D341Med (cell line): ENCODE measurements around the gene CFHR4.
A peak's percentile ranks its signal among the peaks of the same experiment; 100 is the strongest.
"Not testable (repeated sequence)": the region's sequence is repeated elsewhere in the genome, so short reads cannot be mapped to it uniquely, and the experiment has no call there.

ENCODE experiments used
- DNase-seq: peaks from one replicate; pipeline ENCODE4 v3.0.0; 2012; ENCODE audit warnings: low spot score

Gene CFHR4

DNA sequence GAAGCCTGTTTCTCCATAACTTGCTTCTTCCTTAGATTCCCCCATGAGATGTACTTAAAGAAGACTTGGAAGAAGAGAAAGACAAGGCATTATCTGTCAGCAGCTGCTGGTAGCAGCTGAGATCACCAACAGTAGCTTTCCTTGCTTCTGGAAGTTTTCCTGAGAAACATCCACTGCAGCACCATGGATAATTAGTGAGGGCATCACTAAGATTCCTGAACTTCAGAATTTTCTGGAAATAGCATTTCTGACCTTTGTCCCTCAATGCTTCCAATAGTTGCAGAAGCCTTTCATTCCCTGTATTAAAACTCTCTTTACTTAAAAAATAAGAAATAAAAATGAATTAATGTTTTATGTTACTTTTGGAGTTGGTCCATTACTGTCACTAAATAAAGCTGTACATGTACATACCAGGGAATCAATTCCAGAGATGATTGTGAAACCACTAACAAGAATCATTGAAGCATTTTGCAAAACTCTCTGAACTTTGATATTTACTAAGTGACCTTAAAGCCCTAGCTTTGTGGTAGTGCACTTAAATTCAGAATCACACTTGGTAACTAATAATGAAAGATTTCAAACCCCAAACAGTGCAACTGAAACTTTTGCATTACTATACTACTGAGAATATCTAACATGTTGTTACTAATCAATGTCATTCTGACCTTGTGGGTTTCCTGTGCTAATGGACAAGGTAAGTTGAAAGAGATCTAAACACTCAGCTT, at the start of gene CFHR4:
TSS of gene CFHR4 (plus strand) at position 538 of the 725 bp plus-strand sequence. CDS start at position 637, 99 bp downstream.
- DNase-seq = no peak

DNA sequence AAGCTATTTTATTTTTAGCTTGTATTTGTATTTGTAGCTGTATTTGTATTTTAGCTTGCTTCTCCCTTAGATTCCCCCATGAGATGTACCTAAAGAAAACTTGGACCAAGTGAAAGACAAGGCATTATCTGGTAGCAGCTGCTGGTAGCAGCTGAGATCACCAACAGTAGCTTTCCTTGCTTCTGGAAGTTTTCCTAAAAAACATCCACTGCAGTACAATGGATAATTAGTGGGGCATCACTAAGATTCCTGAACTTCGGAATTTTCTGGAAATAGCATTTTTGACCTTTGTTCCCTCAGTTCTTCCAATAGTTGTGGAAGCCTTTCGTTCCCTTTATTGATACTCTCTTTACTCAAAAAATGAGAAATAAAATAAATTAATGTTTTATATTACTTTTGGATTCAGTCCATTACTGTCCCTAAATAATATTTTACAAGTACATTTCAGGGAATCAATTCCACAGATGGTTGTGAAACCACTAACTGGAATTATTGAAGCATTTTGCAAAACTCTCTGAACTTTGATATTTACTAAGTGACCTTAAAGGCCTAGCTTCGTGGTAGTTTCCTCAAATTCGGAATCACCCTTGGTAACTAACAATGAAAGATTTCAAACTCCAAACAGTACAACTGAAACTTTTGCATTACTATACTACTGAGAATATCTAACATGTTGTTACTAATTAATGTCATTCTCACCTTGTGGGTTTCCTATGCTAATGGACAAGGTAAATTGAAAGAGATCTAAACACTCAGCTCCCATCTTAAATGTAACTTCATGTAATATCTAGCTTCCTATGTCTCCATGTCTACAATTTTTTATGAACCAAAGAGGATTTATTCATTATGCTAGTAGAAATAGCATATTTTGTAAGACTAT, 38.0 kb upstream of the CFHR4 start:
- DNase-seq = not testable (repeated sequence)

DNA sequence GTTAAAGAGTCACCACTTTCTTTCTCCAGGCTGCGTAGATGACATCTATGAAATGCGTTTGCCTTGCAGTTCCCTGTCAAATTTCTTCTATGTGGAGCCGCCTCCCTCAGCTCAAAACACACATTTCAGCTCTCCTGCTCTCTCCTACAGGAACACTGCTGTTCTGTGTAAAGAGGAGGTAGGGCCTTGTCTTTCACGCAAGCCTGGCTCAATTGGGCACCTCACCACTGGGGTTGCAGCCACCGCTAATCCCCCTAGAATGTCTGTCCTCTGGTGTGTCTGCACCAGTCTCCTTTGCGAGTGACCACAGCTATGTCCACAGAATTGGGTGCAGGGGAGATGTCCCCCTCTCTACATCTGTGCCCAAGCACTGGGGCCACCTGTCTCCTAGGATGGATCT, 31.8 kb upstream of the CFHR4 start:
- no peak for DNase-seq

DNA sequence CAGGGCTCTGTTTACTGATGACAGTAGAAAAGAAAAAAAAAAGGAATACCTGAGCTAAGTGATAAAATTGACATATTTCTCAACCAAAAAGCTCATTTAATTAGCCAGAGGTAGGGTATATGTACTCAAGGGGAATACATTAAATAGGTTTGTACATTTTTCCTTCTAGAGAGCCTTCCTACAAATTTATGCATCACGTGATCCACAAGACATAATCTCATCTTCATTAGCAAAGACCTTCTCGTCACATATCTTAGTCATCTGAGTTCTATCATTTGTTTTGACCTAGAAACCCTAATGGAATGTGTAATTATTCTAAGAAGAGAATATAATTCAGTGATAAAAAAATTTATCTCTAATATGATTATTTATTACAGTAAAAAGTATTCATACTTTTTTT, 30.7 kb upstream of the CFHR4 start:
- DNase-seq = no peak

DNA sequence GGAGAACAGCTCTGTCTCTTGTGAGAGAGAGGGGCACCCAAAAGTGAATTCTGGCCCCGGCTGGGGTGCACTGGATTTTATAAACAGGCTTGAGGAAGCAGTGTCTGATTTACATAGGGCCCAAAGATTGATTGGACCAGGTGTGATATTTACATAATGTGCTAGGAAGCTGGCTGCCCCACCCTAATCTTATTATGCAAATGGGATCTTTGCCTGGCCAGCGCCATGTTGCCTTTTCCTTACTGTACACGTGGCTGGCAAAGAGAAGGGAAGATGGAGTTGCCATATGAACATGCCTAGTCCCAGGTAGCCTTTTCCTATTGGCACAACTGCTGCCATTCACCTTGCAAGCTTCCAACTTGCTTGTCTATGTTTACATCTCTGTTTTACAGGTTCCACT, 29.0 kb upstream of the CFHR4 start:
- DNase-seq = no peak

DNA sequence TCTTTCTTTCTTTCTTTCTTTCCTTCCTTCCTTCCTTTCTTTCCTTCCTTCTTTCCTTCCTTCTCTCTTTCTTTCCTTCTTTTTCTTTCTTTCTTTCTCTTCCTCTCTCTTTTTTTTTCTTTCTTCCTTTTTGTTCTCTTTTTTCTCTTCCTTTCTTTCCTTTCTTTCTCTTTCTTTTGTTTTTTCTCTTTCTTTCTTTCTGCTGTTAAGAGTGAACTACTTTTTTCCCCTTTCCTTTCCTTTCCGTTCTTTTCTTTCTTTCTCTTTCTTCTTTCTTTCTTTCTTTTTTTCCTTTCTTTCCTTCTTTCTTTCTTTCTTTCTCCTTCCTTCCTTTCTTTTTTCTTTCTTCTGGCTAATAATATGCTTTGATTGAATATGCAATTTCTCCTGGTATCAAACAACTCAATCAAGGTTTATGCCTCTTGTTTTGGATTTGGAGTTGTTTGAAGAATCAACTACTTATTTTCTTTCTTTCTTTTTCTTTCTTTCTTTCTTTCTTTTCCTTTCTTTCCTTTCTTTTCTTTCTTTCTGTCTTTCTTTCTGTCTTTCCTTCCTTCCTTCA, 27.4 kb upstream of the CFHR4 start:
- DNase-seq = no peak

DNA sequence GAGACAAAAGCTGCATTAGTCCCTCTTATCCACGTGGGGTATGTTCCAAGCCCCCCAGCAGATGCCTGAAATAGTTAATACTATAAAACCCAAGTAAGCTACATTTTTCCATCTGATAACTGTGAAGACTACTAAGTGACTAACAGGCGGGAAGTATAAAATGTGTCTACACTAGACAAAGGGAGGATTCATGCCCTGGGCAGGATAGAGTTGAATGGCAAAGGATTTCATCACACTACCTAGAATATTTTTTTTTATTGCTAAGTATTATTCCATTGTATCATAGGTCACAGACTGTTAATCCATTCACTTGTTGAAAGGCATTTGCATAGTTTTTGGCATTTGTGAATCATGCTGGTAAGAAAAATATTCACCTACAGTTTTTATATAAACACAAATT, 26.4 kb upstream of the CFHR4 start:
- DNase-seq = no peak

DNA sequence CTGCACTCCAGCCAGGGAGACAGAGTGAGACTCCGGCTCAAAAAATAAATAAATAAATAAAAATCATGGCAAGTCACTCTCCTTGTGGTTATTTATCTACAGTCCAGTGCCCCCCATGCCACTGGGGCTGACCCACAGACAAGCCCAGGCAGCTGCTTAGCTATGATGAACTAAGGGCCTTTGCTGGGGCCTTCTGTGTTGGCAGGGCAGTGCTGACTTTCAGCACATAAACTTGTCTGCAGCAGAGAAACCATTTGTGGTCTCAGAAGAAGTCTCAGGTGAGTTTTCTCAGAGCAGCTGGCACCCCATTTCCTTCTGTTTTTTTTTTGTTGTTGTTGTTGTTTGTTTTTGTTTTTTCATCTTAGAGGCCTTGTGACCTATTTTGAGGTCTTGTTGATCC, 20.9 kb upstream of the CFHR4 start:
- DNase-seq = no peak

DNA sequence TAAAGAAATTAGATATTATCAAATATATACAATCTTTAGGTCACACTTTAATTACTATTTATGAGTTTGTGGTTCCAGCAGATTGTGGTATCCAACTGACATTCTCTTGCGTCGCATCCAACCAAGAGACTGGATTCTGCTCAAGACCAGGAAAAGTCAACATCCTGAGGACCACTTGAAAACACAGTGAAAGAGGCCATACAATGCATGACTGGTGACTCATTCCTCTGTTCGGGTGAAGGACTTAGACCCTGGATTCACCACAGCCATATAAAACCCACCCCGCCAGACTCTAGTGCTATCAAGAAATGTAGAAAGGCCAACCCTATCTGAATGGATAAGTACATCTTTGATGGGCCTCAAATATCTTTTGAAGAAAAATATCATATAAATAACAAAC, 14.5 kb upstream of the CFHR4 start:
- DNase-seq = no peak

DNA sequence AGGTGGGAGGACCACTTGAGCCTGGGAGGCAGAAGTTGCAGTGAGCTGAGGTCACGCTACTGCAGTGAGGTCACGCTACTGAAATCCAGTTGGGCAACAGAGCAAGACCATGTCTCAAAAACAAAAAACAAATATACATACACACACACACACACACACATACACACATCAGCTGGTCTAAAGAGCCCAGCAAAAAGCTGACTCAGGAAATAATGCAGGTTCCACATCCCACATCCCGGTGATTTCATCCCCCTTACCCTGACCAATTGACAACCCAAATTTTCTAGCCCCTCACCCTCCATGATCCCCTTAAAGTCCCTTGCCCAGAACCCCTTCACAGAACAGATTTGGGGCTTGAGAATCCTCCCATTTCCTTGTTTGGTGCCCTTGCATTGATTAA, 11.9 kb upstream of the CFHR4 start:
- DNase-seq = no peak

DNA sequence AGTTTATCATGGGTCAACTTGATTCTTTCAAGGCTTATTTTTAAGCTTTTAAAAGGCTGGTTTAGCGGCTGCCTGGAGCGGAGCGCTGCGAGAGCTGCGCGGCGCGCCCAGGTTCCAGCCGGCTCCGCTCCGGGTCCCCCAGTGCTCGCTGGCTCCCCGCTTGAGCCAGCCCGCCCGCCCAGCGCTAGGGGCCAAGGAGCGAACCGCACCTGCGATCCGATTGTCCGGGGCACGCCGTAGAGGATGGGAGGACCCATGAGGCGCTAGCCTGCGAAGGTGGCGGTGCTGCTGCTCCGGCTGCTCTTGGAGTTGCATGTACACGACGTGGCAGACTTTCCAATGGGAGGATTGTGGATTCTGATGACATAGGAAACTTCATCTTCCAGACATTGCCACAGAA, 9.9 kb upstream of the CFHR4 start:
- peak; percentile 29 for DNase-seq

DNA sequence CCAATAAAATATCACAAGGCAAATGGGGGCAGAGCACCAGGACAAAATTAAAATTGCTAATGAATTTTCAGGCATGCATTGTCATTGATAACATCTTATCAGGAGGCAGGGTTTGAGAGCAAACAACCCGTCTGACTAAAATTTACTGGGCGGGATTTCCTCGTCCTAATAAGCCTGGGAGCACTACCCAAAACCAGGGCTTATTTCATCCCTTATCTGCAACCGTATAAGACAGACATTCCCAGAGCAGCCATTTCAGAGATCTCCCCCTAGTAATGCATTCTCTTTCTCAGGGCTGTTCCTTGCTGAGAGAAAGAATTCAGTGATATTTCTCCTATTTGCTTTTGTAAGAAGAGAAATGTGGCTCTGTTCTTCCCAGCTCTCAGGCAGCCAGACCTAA, 1.3 kb upstream of the CFHR4 start:
- not testable (repeated sequence) for DNase-seq

DNA sequence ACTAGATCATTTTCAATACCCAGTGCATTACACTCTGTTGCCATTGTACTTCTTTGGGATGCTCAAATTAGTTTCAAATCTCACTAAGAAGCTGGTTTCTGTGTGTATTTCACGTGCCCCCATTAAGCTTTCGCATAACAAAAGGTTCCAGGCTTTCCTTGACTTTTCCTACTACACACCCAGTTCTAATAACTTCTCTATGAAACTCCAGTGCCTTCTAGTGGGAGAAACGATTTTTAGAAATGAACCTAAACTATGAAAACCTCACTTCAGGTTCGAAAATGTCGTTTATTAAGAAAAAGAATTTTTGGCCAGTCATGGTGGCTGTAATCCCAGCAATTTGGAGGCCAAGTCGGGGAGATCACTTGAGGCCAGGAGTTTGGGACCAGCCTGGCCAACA, 2.8 kb downstream of the CFHR4 start:
- DNase-seq = no peak

DNA sequence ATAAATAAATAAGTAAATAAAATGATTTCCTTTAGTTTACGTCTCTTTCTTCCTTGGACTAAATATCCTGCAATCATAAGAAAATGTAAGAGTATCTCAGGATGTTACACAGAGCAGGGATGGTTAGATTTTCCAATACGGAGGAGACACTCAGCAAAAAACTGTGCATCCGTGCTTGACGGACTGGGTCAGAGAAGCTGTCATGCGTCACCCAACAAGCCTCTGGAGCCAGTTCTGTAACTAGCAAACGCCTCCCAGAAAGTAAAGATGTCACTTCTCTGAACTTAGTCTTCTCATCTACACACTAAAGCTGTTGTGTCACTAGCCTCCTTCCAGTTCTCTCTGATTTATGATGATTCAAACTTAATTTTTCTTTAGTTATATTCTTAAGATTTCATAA, 3.4 kb downstream of the CFHR4 start:
- DNase-seq = no peak

DNA sequence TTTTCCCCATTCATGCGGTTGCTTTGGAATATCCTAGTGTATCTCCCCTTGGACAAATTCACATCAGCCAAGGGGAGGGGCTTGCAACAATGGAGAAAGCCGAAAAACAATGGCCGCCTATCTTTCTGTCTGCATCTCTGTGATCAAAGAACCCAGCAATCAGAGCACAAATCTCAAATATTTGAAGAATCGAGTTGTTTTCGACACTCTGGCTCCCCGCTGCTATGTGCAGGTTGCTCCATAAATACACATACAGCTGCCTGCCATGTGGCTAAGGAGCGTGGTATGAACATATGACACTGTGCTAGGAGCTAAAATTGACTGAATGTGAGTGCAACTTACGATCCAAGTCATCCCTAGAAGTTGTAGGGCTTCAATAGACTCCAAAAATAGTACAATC, 8.5 kb downstream of the CFHR4 start:
- DNase-seq = no peak

DNA sequence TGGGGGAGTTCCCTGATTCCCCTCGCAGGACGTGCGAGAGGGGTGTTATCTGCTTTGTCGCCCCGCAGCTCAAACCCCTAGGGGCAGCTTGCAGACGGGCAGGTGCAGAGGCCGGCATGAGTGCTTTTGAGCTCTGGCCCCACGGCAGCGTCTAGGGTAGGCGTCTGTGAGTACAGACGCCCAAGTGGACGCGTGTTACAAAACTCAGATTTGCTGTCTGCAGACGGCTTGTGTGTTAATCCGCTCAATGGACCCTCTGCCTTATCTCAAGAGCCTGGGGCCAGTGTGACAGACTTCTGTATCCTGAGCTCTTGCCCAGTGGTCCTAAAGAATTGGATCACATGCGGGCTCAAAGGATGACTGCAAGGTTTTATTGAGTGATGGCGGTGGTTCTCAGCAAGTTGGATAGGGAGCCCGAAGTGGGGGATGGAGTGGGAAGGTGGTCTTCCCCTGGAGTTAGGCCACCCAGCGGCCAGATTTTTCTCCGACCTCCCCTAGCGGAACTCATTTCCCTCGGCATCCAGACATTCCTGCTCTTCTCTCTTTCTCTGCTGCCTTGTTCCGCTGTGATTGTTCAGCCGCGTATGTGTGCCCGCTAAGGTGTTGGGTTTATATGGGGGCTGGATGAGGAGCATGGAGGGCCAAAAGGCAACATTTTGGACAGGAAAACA, 9.4 kb downstream of the CFHR4 start:
- no peak for DNase-seq

DNA sequence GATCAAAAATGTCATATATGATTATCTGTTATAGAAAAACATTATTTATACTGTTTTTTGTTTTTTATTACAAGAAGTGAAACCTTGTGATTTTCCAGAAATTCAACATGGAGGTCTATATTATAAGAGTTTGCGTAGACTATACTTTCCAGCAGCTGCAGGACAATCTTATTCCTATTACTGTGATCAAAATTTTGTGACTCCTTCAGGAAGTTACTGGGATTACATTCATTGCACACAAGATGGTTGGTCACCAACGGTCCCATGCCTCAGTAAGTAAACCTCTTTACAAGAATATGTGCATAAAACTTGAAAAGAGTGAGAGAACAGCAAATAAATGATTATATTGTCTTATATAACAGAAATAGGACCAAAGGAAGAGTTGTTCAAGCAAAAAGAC, 14.5 kb downstream of the CFHR4 start:
- no peak for DNase-seq

DNA sequence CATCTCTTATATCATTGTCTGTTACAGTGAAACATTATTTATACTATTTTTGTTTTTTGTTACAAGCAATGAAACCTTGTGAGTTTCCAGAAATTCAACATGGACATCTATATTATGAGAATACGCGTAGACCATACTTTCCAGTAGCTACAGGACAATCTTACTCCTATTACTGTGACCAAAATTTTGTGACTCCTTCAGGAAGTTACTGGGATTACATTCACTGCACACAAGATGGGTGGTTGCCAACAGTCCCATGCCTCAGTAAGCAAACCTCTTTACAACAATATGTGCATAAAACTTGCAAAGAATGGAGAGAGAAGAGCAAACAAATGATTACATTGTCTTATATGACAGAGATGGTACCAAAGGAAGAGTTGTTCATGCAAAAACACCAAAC, 22.4 kb downstream of the CFHR4 start:
- no peak for DNase-seq

DNA sequence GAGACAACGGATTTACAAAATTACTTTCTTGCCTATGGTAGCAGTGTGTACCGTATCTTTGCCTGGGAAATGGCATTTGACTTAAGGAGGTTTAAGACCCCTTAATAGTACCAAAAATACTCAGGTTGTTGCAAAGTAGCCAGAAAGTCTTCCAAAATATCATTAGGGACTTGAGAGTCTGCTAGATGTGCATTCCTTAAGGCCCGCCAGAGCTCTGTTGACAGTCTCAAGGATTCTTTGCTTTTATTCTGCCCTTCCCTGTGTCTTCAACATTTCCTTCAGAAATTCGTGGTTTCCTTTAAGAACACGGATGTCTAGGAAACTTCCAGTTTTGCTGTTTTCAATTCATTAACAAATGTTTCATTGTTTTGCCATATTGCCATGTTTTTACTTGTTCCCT, 24.4 kb downstream of the CFHR4 start:
- not testable (repeated sequence) for DNase-seq

DNA sequence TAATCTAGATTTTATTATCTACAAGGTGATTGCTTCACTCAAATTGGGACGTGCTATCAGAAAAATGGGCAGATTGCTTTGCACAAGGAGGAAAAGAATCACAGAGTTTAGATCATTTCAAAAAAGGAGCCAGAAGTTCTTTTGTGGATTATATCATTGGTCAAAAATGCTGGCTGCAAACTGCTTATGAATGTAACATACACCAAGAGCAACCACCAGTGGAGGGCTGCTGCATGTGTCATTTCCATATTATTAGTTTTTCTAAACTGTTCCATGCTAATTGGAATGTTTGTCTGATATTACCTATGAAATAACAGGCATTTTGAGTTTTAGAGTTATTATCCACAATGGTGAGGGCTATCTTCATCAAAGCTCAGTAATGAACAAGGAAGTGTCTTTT, 39.0 kb downstream of the CFHR4 start:
- not testable (repeated sequence) for DNase-seq

DNA sequence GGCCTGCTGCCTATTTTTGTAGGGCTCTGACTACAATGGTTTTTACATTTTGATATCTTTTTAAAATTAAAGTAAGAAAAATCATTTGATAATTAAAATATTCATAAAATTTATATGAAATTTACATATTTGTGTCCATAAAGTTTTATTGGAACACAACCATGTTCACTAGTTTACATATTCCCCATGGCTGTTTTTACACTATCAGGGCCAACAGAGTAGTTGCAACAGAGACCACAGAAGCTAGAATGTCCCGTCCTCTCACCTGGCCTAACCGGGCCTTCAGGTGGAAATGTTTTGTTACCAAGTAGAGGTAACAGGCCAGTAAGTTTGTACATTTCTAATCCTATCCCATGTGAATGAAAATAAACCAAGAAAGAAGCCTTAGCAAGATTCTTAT, 45.0 kb downstream of the CFHR4 start:
- not testable (repeated sequence) for DNase-seq

DNA sequence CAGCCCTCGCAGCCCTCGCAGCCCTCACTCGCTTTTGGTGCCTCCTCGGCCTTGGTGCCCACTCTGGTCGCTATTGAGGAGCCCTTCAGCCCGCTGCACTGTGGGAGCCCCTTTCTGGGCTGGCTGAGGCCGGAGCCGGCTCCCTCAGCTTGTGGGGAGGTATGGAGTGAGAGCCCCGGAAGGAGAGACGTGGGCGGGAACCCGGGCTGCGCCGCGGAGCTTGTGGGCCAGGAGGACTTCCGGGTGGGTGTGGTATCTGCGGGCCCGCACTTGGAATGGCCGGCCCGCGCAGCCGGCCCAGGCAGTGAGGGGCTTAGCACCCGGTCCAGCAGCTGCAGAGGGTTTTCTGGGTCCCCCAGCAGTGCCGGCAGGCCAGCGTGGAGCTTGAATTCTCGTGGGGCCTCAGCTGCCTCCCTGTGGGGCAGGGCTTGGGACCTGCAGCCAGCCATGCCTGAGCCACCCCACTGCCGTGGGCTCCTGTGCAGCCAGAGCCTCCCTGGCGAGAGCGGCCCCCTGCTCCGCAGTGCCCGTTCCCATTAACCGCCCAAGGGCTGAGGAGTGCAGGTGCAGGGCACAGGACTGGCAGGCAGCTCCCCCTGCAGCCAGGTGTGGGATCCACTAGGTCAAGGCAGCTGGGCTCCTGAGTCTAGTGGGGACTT, 45.8 kb downstream of the CFHR4 start:
- DNase-seq = no peak
